HEK293 (cell line): Measurements from ENCODE around the gene FHIT.

Source experiments
- CTCF ChIP-seq: fragments of 450-650 bp; formaldehyde crosslinking; IDR thresholded peaks from 2 replicates; pipeline ENCODE4 v1.5.1; 2016; ENCODE audit warnings: missing biosample characterization, missing genetic modification characterization
- MZF1 ChIP-seq: fragments of 450-650 bp; formaldehyde crosslinking; IDR thresholded peaks from 2 replicates; pipeline ENCODE4 v1.5.1; 2017; ENCODE audit warnings: missing biosample characterization, missing genetic modification characterization, borderline replicate concordance
- PRDM1 ChIP-seq: fragments of 450-650 bp; formaldehyde crosslinking; IDR thresholded peaks from 2 replicates; pipeline ENCODE4; 2016; ENCODE audit warnings: missing biosample characterization, missing genetic modification characterization
- TRIM28 ChIP-seq: IDR thresholded peaks from 2 replicates; pipeline ENCODE4 v1.6.1; 2011; ENCODE audit warnings: low read length, control low read depth, borderline replicate concordance
- YY1 ChIP-seq: fragments of 450-650 bp; formaldehyde crosslinking; IDR thresholded peaks from 2 replicates; pipeline ENCODE4 v1.5.1; 2018; ENCODE audit warnings: missing biosample characterization, missing genetic modification characterization
- ZNF121 ChIP-seq: fragments of 450-650 bp; formaldehyde crosslinking; IDR thresholded peaks from 2 replicates; pipeline ENCODE4 v1.5.1; 2016; ENCODE audit warnings: missing biosample characterization, missing genetic modification characterization
- ZNF155 ChIP-seq: fragments of 450-650 bp; formaldehyde crosslinking; IDR thresholded peaks from 2 replicates; pipeline ENCODE4 v1.5.1; 2016; ENCODE audit warnings: missing biosample characterization, missing genetic modification characterization
- ZNF157 ChIP-seq: fragments of 450-650 bp; formaldehyde crosslinking; IDR thresholded peaks from 2 replicates; pipeline ENCODE4 v1.5.1; 2016; ENCODE audit warnings: missing biosample characterization, missing genetic modification characterization
- ZNF274 ChIP-seq, 2 experiments: fragments of 200-500 bp in 1 of 2; fragments of 450-650 bp in 1 of 2; sonication (Bioruptor generic) in 1 of 2; formaldehyde crosslinking in 1 of 2; IDR thresholded peaks; 2 replicates each; pipeline versions ENCODE4 v1.5.1 to v1.6.1; 2014 to 2016; ENCODE audit warnings: borderline replicate concordance in 1 of 2, inconsistent platforms in 1 of 2, low read length in 1 of 2, missing biosample characterization in 1 of 2, missing genetic modification characterization in 1 of 2
- ZNF518A ChIP-seq: fragments of 450-650 bp; formaldehyde crosslinking; conservative IDR thresholded peaks from 2 replicates; pipeline ENCODE4 v1.5.1; 2016; ENCODE audit warnings: low read depth, missing biosample characterization, missing genetic modification characterization
- ZNF549 ChIP-seq: fragments of 450-650 bp; IDR thresholded peaks from 2 replicates; pipeline ENCODE4 v1.5.1; 2018; ENCODE audit warnings: missing biosample characterization, missing genetic modification characterization, mild to moderate bottlenecking, inconsistent platforms, moderate library complexity
- ZNF658 ChIP-seq: fragments of 450-650 bp; formaldehyde crosslinking; IDR thresholded peaks from 2 replicates; pipeline ENCODE4; 2016; ENCODE audit warnings: missing biosample characterization, missing genetic modification characterization
- ZSCAN30 ChIP-seq: fragments of 450-650 bp; IDR thresholded peaks from 2 replicates; pipeline ENCODE4 v1.5.1; 2018; ENCODE audit warnings: missing biosample characterization, mild to moderate bottlenecking, missing genetic modification characterization, moderate library complexity

GRCh38 chr3:60303160-60303559 lies 948.1 kb downstream of the FHIT start:
- TF ChIP-seq CTCF = no peak
- no peak for TF ChIP-seq PRDM1 (tag by site-specific recombination)
- TF ChIP-seq ZNF157 (tag by site-specific recombination) = no peak
- no peak for TF ChIP-seq TRIM28
- TF ChIP-seq ZNF274 (IDR thresholded peaks at IDR 0.05; ENCODE audit: low read length) = no peak
- no peak for TF ChIP-seq ZNF274 (tag by site-specific recombination; IDR thresholded peaks at IDR 0.05; ENCODE audit: borderline replicate concordance)
- no peak for TF ChIP-seq ZNF155
- no peak for TF ChIP-seq ZSCAN30
- no peak for TF ChIP-seq ZNF121
- no peak for TF ChIP-seq YY1 (tag by site-specific recombination)
- no peak for TF ChIP-seq ZNF518A (tag by site-specific recombination)
- TF ChIP-seq ZNF658 = no peak
- no peak for TF ChIP-seq ZNF549 (tag by site-specific recombination)
- TF ChIP-seq MZF1 (tag by site-specific recombination) = no peak
